IMR-90 (cell line): Measurements from ENCODE around the gene INPP5A. TPM values are rescaled to one million over a fixed set of nuclear protein-coding genes. Genes with fewer than 3 reads are reported as not detected.

Source experiments
- ATAC-seq: fragments of 200-7000 bp; cut with Tn5 transposase; 2 replicates; pipeline ENCODE4 v1.9.1; 2020; ENCODE audit warnings: low read depth, mild to moderate bottlenecking, moderate library complexity
- BruUV-seq: library from RNA; stranded (reverse); fragments of 400-500 nt; replicated peaks from 2 replicates; lab custom pipeline; 2021; lab: Mats Ljungman, UMichigan
- CTCF ChIA-PET: fragments of 300-600 bp; formaldehyde crosslinking; extraction: SDS; loops from one replicate; lab custom pipeline; 2021; ENCODE audit warnings: antibody characterized with exemption; lab: Yijun Ruan, JAX
- POLR2A ChIA-PET: fragments of 300-600 bp; sonication (Branson Sonifier 250); formaldehyde crosslinking; loops from one replicate; lab custom pipeline; 2022; ENCODE audit warnings: antibody characterized with exemption; ENCODE audit not compliant: unreplicated experiment; lab: Charles Lee
- DNase-seq: peaks from one replicate; pipeline ENCODE4 v3.0.0; 2013
- H2AFZ ChIP-seq: replicated peaks from 2 replicates; pipeline ENCODE3; 2013; ENCODE audit warnings: low read length, mild to moderate bottlenecking; ENCODE audit not compliant: poor library complexity
- H2AK5ac ChIP-seq: 2 replicates; pipeline ENCODE4 v1.6.1; 2013; ENCODE audit warnings: low read depth, low read length, inconsistent platforms
- H2AK9ac ChIP-seq: replicated peaks from 2 replicates; pipeline ENCODE3; 2013; ENCODE audit warnings: mild to moderate bottlenecking, low read depth, low read length, moderate library complexity; ENCODE audit not compliant: poor library complexity
- H2BK120ac ChIP-seq: 2 replicates; pipeline ENCODE4 v1.6.1; 2013; ENCODE audit warnings: low read depth, low read length, inconsistent platforms
- H2BK15ac ChIP-seq: 3 replicates; pipeline ENCODE4 v1.6.1; 2013; ENCODE audit warnings: low read depth, low read length, inconsistent platforms
- H2BK20ac ChIP-seq: 2 replicates; pipeline ENCODE4 v1.6.1; 2013; ENCODE audit warnings: low read depth, mild to moderate bottlenecking, inconsistent platforms, low read length, moderate library complexity
- H2BK5ac ChIP-seq: 2 replicates; pipeline ENCODE4 v1.6.1; 2013; ENCODE audit warnings: mild to moderate bottlenecking, low read depth, low read length, inconsistent platforms; ENCODE audit not compliant: poor library complexity, severe bottlenecking
- H3K14ac ChIP-seq: replicated peaks from 2 replicates; pipeline ENCODE4 v1.6.1; 2013; ENCODE audit warnings: low read depth, low read length, inconsistent platforms
- H3K18ac ChIP-seq: 2 replicates; pipeline ENCODE4 v1.6.1; 2013; ENCODE audit warnings: low read depth, low read length, control low read depth
- H3K23ac ChIP-seq: 2 replicates; pipeline ENCODE4 v1.6.1; 2013; ENCODE audit warnings: low read depth, low read length, inconsistent platforms
- H3K27ac ChIP-seq: 2 replicates; pipeline ENCODE4 v1.5.1; 2013; ENCODE audit warnings: mild to moderate bottlenecking, control low read depth, low read length; ENCODE audit not compliant: insufficient read depth
- H3K27me3 ChIP-seq: 2 replicates; pipeline ENCODE4 v1.6.1; 2013; ENCODE audit warnings: low read length; ENCODE audit not compliant: control insufficient read depth, insufficient read depth
- H3K36me3 ChIP-seq: 2 replicates; pipeline ENCODE4 v1.6.1; 2013; ENCODE audit warnings: low read length, mixed read lengths; ENCODE audit not compliant: control insufficient read depth, insufficient read depth
- H3K4ac ChIP-seq: 2 replicates; pipeline ENCODE4 v1.6.1; 2013; ENCODE audit warnings: low read depth, low read length, inconsistent platforms
- H3K4me1 ChIP-seq: 2 replicates; pipeline ENCODE4 v1.6.1; 2013; ENCODE audit warnings: low read length, mixed read lengths; ENCODE audit not compliant: control insufficient read depth, insufficient read depth
- H3K4me2 ChIP-seq: 2 replicates; pipeline ENCODE4 v1.6.1; 2013; ENCODE audit warnings: low read depth, mild to moderate bottlenecking, control low read depth, low read length, moderate library complexity
- H3K4me3 ChIP-seq: 2 replicates; pipeline ENCODE4 v1.5.1; 2013; ENCODE audit warnings: low read depth, mild to moderate bottlenecking, control low read depth, low read length, moderate library complexity; ENCODE audit not compliant: insufficient read depth
- H3K56ac ChIP-seq: 2 replicates; pipeline ENCODE4 v1.6.1; 2013; ENCODE audit warnings: low read length, inconsistent platforms; ENCODE audit not compliant: insufficient read depth; ENCODE audit errors: extremely low read depth
- H3K79me1 ChIP-seq, 2 experiments: 2 replicates each; pipeline ENCODE4 v1.6.1; 2013; ENCODE audit warnings: low read length in 2 of 2, inconsistent platforms in 1 of 2, low read depth in 1 of 2
- H3K9ac ChIP-seq: 2 replicates; pipeline ENCODE4 v1.6.1; 2013; ENCODE audit warnings: low read depth, low read length, control low read depth
- H3K9me1 ChIP-seq: 2 replicates; pipeline ENCODE4 v1.6.1; 2013; ENCODE audit warnings: low read length, inconsistent platforms; ENCODE audit not compliant: insufficient read depth
- H3K9me3 ChIP-seq: 2 replicates; pipeline ENCODE4 v1.6.1; 2013; ENCODE audit warnings: low read length; ENCODE audit not compliant: control insufficient read depth, insufficient read depth
- H4K20me1 ChIP-seq: 2 replicates; pipeline ENCODE4 v1.6.1; 2013; ENCODE audit warnings: low read length, inconsistent platforms; ENCODE audit not compliant: insufficient read depth
- H4K5ac ChIP-seq: 2 replicates; pipeline ENCODE4 v1.6.1; 2013; ENCODE audit warnings: mild to moderate bottlenecking, low read depth, low read length, control low read depth
- H4K8ac ChIP-seq, 2 experiments: 2 replicates each; pipeline ENCODE4 v1.6.1; 2013; ENCODE audit warnings: low read depth in 2 of 2, low read length in 2 of 2, control low read depth in 1 of 2, inconsistent platforms in 1 of 2
- H4K91ac ChIP-seq: 2 replicates; pipeline ENCODE4 v1.6.1; 2013; ENCODE audit warnings: low read depth, low read length, inconsistent platforms; ENCODE audit not compliant: insufficient read depth
- BHLHE40 ChIP-seq: fragments of 150-350 bp; IDR thresholded peaks from 2 replicates; pipeline ENCODE4 v1.6.1; 2016; ENCODE audit warnings: mild to moderate bottlenecking, low read depth, low read length
- CEBPB ChIP-seq: IDR thresholded peaks from 2 replicates; pipeline ENCODE4 v1.6.1; 2012; ENCODE audit warnings: low read depth, low read length, improper control_type of control experiment
- CHD1 ChIP-seq: IDR thresholded peaks from 2 replicates; pipeline ENCODE4 v1.6.1; 2012; ENCODE audit warnings: low read depth, low read length, improper control_type of control experiment
- CTCF ChIP-seq: conservative IDR thresholded peaks from 2 replicates; pipeline ENCODE4 v1.5.1; 2012; ENCODE audit warnings: mild to moderate bottlenecking, low read depth, low read length, improper control_type of control experiment
- ELK1 ChIP-seq: fragments of 150-350 bp; IDR thresholded peaks from 2 replicates; pipeline ENCODE4 v1.6.1; 2016; ENCODE audit warnings: low read depth, mild to moderate bottlenecking, low read length, moderate library complexity, borderline replicate concordance
- FOS ChIP-seq: fragments of 150-350 bp; IDR thresholded peaks from 2 replicates; pipeline ENCODE4 v1.6.1; 2016; ENCODE audit warnings: low read depth, low read length
- MAFK ChIP-seq: IDR thresholded peaks from 2 replicates; pipeline ENCODE4 v1.6.1; 2012; ENCODE audit warnings: low read depth, low read length, improper control_type of control experiment
- MAZ ChIP-seq: IDR thresholded peaks from 2 replicates; pipeline ENCODE4 v1.6.1; 2012; ENCODE audit warnings: low read depth, mild to moderate bottlenecking, low read length, improper control_type of control experiment, moderate library complexity, borderline replicate concordance
- MXI1 ChIP-seq: IDR thresholded peaks from 2 replicates; pipeline ENCODE4 v1.6.1; 2012; ENCODE audit warnings: low read depth, mild to moderate bottlenecking, low read length, moderate library complexity, borderline replicate concordance
- NFE2L2 ChIP-seq: fragments of 150-350 bp; IDR thresholded peaks from 2 replicates; pipeline ENCODE4 v1.6.1; 2016; ENCODE audit warnings: low read depth, mild to moderate bottlenecking, low read length
- POLR2A ChIP-seq: IDR thresholded peaks from 2 replicates; pipeline ENCODE4 v1.6.1; 2012; ENCODE audit warnings: mild to moderate bottlenecking, low read depth, low read length
- RAD21 ChIP-seq: IDR thresholded peaks from 2 replicates; pipeline ENCODE4 v1.6.1; 2012; ENCODE audit warnings: low read length, improper control_type of control experiment
- RCOR1 ChIP-seq: IDR thresholded peaks from 2 replicates; pipeline ENCODE4 v1.6.1; 2012; ENCODE audit warnings: mild to moderate bottlenecking, low read length, improper control_type of control experiment; ENCODE audit not compliant: insufficient replicate concordance
- RFX5 ChIP-seq: IDR thresholded peaks from 2 replicates; pipeline ENCODE4 v1.8.0; 2012; ENCODE audit warnings: low read depth, mild to moderate bottlenecking, low read length, moderate library complexity
- SMC3 ChIP-seq: fragments of 150-350 bp; IDR thresholded peaks from 2 replicates; pipeline ENCODE4 v1.6.1; 2016; ENCODE audit warnings: low read depth, mild to moderate bottlenecking, antibody characterized with exemption, low read length, moderate library complexity
- USF2 ChIP-seq: fragments of 150-350 bp; IDR thresholded peaks from 2 replicates; pipeline ENCODE4 v1.6.1; 2017; ENCODE audit warnings: mild to moderate bottlenecking, antibody characterized with exemption, low read length, low read depth
- WGBS, 2 experiments: methylation state at CpG; one replicate each; pipeline versions ENCODE4 v1.1.5 to v1.1.7; 2013; ENCODE audit warnings: missing lambda C conversion rate in 2 of 2; ENCODE audit not compliant: insufficient read length in 1 of 2; ENCODE audit errors: extremely low coverage in 2 of 2; 5-methylcytosine and 5-hydroxymethylcytosine counted together
- dilution Hi-C: fragments of 300-500 bp; cut with HindIII; formaldehyde crosslinking; loops from one replicate; pipeline ENCODE4 v1.14.3; 2018; ENCODE audit warnings: low sequenced_read_pairs; ENCODE audit not compliant: unreplicated experiment
- in situ Hi-C: fragments of 300-500 bp; cut with MboI; formaldehyde crosslinking; loops from 3 replicates; pipeline ENCODE4 v1.14.3; 2019; ENCODE audit warnings: low sequenced_read_pairs, inconsistent platforms, mixed read lengths
- intact Hi-C: fragments of 100-400 bp; cut with micrococcal nuclease; formaldehyde crosslinking; loops from 2 replicates; pipeline ENCODE4 v1.10.0; 2022
- polyA plus RNA-seq, 3 experiments: library from polyadenylated mRNA; depleted of rRNA; stranded (reverse); fragments of >200 nt; gene quantifications; 2 replicates each; pipeline ENCODE4 v1.2.3, GENCODE V29; 2012; ENCODE audit warnings: low replicate concordance in 1 of 3
- total RNA-seq: library from RNA; depleted of rRNA; stranded (reverse); fragments of >200 nt; gene quantifications from 2 replicates; pipeline ENCODE4 v1.2.3, GENCODE V29; 2012

The INPP5A gene
- total and polyA plus RNA-seq, 2 of the 4 experiments (the other 2 are of a cell fraction): 21.4 to 36.7 TPM

- Histone ChIP-seq H3K4ac (no peak overlapping the region), H4K91ac (no peak overlapping the region), H4K20me1 (no peaks in the 10 kb centered on the region), H3K9me3 (no peaks in the 10 kb centered on the region; the same call in 1 of the 2 replicates), H3K4me1 (no peaks in the 10 kb centered on the region; the same call in 1 of the 2 replicates), H3K27ac (no peak overlapping the region), H2AK5ac (no peak overlapping the region), H2BK20ac (no peak overlapping the region), H2AK9ac (no peak overlapping the region), H3K9ac (no peak overlapping the region), H3K14ac (no peak overlapping the region), H3K56ac (no peak overlapping the region), H4K5ac (no peak overlapping the region), H3K9me1 (peaks cover 6% of the 10 kb centered on the region; the same call in 1 of the 2 replicates), H3K23ac (no peak overlapping the region), H3K27me3 (peaks cover 2% of the 10 kb centered on the region; the same call in 1 of the 2 replicates), H3K4me2 (no peak overlapping the region), H3K18ac (no peak overlapping the region), H2BK120ac (no peak overlapping the region), H3K36me3 (no peaks in the 10 kb centered on the region), H2BK5ac (no peak overlapping the region), H4K8ac (no peak overlapping the region), H2BK15ac (no peak overlapping the region), H3K4me3 (no peak overlapping the region), H3K79me1 (no peaks in the 10 kb centered on the region; a peak in 1 of 4 replicates), H2AFZ (no peak overlapping the region)
- BruUV-seq: no TSS peak
- dilution Hi-C loops: no loop called here
- in situ Hi-C loops: no loop called here
- WGBS, 2 experiments: 87% methylated on average over 3 of the region's 15 CpGs; no CpG with 5 or more reads in 1 of the 2 experiments
- TF ChIP-seq NFE2L2 (no peak), CTCF (no peak), RCOR1 (no peak), BHLHE40 (no peak), POLR2A (no peak), RFX5 (no peak), RAD21 (no peak), CHD1 (no peak), SMC3 (no peak), MAFK (no peak), MXI1 (no peak), MAZ (no peak), ELK1 (no peak), CEBPB (no peak), USF2 (no peak), FOS (no peak)
- intact Hi-C loops: no loop called here
- no peak for ATAC-seq
- ChIA-PET POLR2A (no interaction called here), CTCF (no interaction called here)
- no peak for DNase-seq
These were observed 27.4 kb upstream of the INPP5A start for GRCh38 chr10:132510174-132510611.
